Right atrium auricular region (tissue), 2 donors: ENCODE measurements around the gene TBL1Y. TPM values are rescaled to one million over a fixed set of nuclear protein-coding genes. Genes with fewer than 3 reads are reported as not detected.

Source experiments
- DNase-seq: peaks from one replicate; pipeline ENCODE4 v3.0.0-alpha.2; 2019; ENCODE audit warnings: low spot score
- H3K27ac ChIP-seq, 2 donors: fragments of 200-600 bp; sonication (generic); 1 replicate in 1 of 2; 2 replicates in 1 of 2; pipeline ENCODE4 v1.5.1; 2016 to 2019
- H3K27me3 ChIP-seq, 2 donors: fragments of 200-600 bp; sonication (generic); one replicate each; pipeline versions ENCODE4 v1.5.1 to v1.6.0; 2017 to 2019
- H3K36me3 ChIP-seq: fragments of 200-600 bp; sonication (generic); one replicate; pipeline ENCODE4 v1.5.1; 2016
- H3K4me1 ChIP-seq, 2 donors: fragments of 200-600 bp; sonication (generic); one replicate each; pipeline versions ENCODE4 v1.5.1 to v1.6.0; 2017 to 2019
- H3K4me3 ChIP-seq, 2 donors: fragments of 200-600 bp; sonication (generic); 1 replicate in 1 of 2; 2 replicates in 1 of 2; pipeline ENCODE4 v1.5.1; 2017 to 2019; ENCODE audit warnings: mild to moderate bottlenecking in 1 of 2, moderate library complexity in 1 of 2
- H3K9me3 ChIP-seq, 2 donors: fragments of 200-600 bp; sonication (generic); one replicate each; pipeline ENCODE4 v1.5.1; 2019
- CTCF ChIP-seq, 2 donors: fragments of 200-600 bp; sonication (generic); IDR thresholded peaks; one replicate each; pipeline ENCODE4 v1.5.1; 2019; ENCODE audit warnings: antibody characterized with exemption in 2 of 2
- total RNA-seq, 2 donors: library from RNA; depleted of rRNA; stranded (reverse); fragments of >200 nt; gene quantifications; one replicate each; pipeline ENCODE4 v1.1.0, GENCODE V29; 2016

TBL1Y gene
- total RNA-seq, 2 donors from 2014 or later, result not detected

GRCh38 chrY:6966521-6966920 is 56.0 kb downstream of the TBL1Y start:
- no peaks in the 10 kb centered on the region for H3K4me1 ChIP-seq
- H3K27me3 ChIP-seq, result no peaks in the 10 kb centered on the region
- TF ChIP-seq CTCF (IDR thresholded peaks at IDR 0.05), result no peak
- H3K27ac ChIP-seq, result no peak overlapping the region
- no peaks in the 10 kb centered on the region for H3K36me3 ChIP-seq
- H3K4me3 ChIP-seq, result no peak overlapping the region
- DNase-seq, result no peak
- no peaks in the 10 kb centered on the region for H3K9me3 ChIP-seq

- TF ChIP-seq CTCF (IDR thresholded peaks at IDR 0.05), result no peak
- H3K27me3 ChIP-seq, result no peaks in the 10 kb centered on the region
- DNase-seq, result no peak
- no peaks in the 10 kb centered on the region for H3K4me1 ChIP-seq
- no peak overlapping the region for H3K4me3 ChIP-seq
- H3K9me3 ChIP-seq, result no peaks in the 10 kb centered on the region
- no peak overlapping the region for H3K27ac ChIP-seq
- H3K36me3 ChIP-seq, result no peaks in the 10 kb centered on the region
Observed at GRCh38 chrY:6967736-6968135, 57.2 kb downstream of the TBL1Y start.

GRCh38 chrY:6968191-6968590 is 57.7 kb downstream of the TBL1Y start:
- Histone ChIP-seq H3K9me3 (no peaks in the 10 kb centered on the region), H3K36me3 (no peaks in the 10 kb centered on the region), H3K4me1 (no peaks in the 10 kb centered on the region), H3K27ac (no peak overlapping the region), H3K4me3 (no peak overlapping the region), H3K27me3 (no peaks in the 10 kb centered on the region)
- DNase-seq, result no peak
- no peak for TF ChIP-seq CTCF (IDR thresholded peaks at IDR 0.05)

DNA sequence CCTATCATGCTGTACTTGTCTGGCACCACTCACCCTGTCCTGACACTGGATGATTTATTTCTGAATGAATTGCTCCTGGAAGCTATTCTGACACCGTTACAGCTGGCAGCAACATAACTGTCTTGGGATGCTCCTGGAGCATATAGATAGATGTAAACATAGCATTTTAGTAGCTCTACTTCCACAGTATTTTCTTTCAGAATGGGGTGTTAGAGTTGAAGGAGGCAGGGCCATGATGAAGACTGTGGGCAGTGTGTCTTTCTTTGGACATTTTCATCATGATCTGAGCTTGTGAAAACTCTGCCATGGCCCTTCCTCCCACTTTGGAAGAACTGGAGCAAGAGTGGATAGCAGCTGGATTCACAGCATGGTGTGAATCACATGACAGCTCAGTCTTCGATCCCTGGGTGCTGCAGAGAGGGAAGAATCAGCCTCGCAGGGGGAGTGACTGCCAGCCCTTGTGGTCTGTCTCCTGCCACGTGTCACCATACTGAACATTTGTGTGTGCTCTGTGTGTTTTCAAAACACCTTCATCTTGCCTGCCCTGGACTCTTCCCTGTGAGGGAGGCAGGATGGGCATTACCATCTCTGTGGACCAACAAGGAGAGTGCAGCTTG is 61.9 kb downstream of the TBL1Y start:
- no peak for DNase-seq
- no peak overlapping the region for H3K27ac ChIP-seq
- H3K4me3 ChIP-seq, result no peak overlapping the region
- H3K9me3 ChIP-seq, result no peaks in the 10 kb centered on the region
- no peak for TF ChIP-seq CTCF (IDR thresholded peaks at IDR 0.05)
- no peaks in the 10 kb centered on the region for H3K4me1 ChIP-seq
- H3K27me3 ChIP-seq, result no peaks in the 10 kb centered on the region
- no peaks in the 10 kb centered on the region for H3K36me3 ChIP-seq

DNA sequence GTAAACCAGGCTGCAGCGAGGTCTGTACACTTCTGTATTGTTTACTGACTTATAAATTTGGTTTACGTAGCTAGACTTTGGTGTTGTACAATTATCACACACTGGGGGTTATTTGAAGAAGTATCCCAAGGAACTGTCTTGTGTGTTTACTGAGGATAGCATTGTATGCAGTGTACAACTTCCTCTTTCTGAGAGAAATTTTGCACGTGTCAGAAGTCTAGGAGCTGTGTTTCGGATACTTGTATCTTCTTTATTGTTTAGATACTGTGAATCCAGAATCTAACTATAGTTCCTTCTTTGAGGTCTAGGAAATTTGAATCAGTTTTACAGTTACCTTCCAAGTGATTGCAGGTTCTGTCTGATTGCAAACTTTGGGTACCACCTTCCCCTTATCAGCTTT is 64.5 kb downstream of the TBL1Y start:
- H3K36me3 ChIP-seq, result no peaks in the 10 kb centered on the region
- no peaks in the 10 kb centered on the region for H3K27me3 ChIP-seq
- H3K9me3 ChIP-seq, result no peaks in the 10 kb centered on the region
- no peak overlapping the region for H3K4me3 ChIP-seq
- no peak for DNase-seq
- no peak overlapping the region for H3K27ac ChIP-seq
- no peak for TF ChIP-seq CTCF (IDR thresholded peaks at IDR 0.05)
- H3K4me1 ChIP-seq, result no peaks in the 10 kb centered on the region

- Histone ChIP-seq H3K27me3 (no peaks in the 10 kb centered on the region), H3K27ac (no peak overlapping the region), H3K4me3 (no peak overlapping the region), H3K9me3 (no peaks in the 10 kb centered on the region), H3K36me3 (no peaks in the 10 kb centered on the region), H3K4me1 (no peaks in the 10 kb centered on the region)
- no peak for TF ChIP-seq CTCF (IDR thresholded peaks at IDR 0.05)
- DNase-seq, result no peak
Observed at GRCh38 chrY:6977783-6978182, 67.3 kb downstream of the TBL1Y start.
